OCI-LY1 (cell line): ENCODE results near the gene CDIPT.

Source experiments
- H2AFZ ChIP-seq: fragments of 200-600 bp; sonication (generic), shearing (Covaris generic); 2 replicates; pipeline ENCODE4 v1.6.0; 2014; ENCODE audit warnings: antibody characterized with exemption, mild to moderate bottlenecking, low read length
- H3F3A ChIP-seq: fragments of 200-600 bp; sonication (generic), shearing (Covaris generic); 2 replicates; pipeline ENCODE4 v1.6.0; 2014; ENCODE audit warnings: mild to moderate bottlenecking, antibody characterized with exemption, low read length, moderate library complexity; ENCODE audit not compliant: insufficient read depth
- H3K27ac ChIP-seq: fragments of 200-600 bp; sonication (generic); 2 replicates; pipeline ENCODE4 v1.5.1; 2014; ENCODE audit warnings: low read length, mixed run types, mild to moderate bottlenecking, low read depth; ENCODE audit not compliant: poor library complexity, severe bottlenecking
- H3K27me3 ChIP-seq: fragments of 200-600 bp; sonication (generic); 2 replicates; pipeline ENCODE4 v1.6.0; 2014; ENCODE audit warnings: antibody characterized with exemption, mild to moderate bottlenecking, low read length, moderate library complexity; ENCODE audit not compliant: insufficient read depth
- H3K36me3 ChIP-seq: fragments of 200-600 bp; sonication (generic); 2 replicates; pipeline ENCODE4 v1.6.1; 2014; ENCODE audit warnings: mild to moderate bottlenecking, antibody characterized with exemption, low read length, moderate library complexity, mixed read lengths; ENCODE audit not compliant: insufficient read depth
- H3K4me1 ChIP-seq: fragments of 200-600 bp; sonication (generic); 2 replicates; pipeline ENCODE4 v1.5.1; 2014; ENCODE audit warnings: mild to moderate bottlenecking, low read length, moderate library complexity; ENCODE audit not compliant: insufficient read depth, severe bottlenecking
- H3K4me2 ChIP-seq: fragments of 200-600 bp; sonication (generic), shearing (Covaris generic); 2 replicates; pipeline ENCODE4 v1.6.1; 2014; ENCODE audit warnings: low read length
- H3K4me3 ChIP-seq: fragments of 200-600 bp; sonication (generic); 2 replicates; pipeline ENCODE4 v1.5.1; 2014; ENCODE audit warnings: low read length, low read depth, mild to moderate bottlenecking, mixed read lengths; ENCODE audit not compliant: poor library complexity, severe bottlenecking
- H3K79me2 ChIP-seq: fragments of 200-600 bp; shearing (Covaris generic); 2 replicates; pipeline ENCODE4 v1.6.1; 2016; ENCODE audit warnings: mixed run types, low read length, mixed read lengths; ENCODE audit not compliant: insufficient read depth
- H3K9ac ChIP-seq: fragments of 200-600 bp; sonication (generic), shearing (Covaris generic); 2 replicates; pipeline ENCODE4 v1.6.1; 2014; ENCODE audit warnings: mild to moderate bottlenecking, low read length, mixed read lengths
- H3K9me2 ChIP-seq: fragments of 200-600 bp; sonication (generic), shearing (Covaris generic); 2 replicates; pipeline ENCODE4 v1.6.1; 2014; ENCODE audit warnings: low read depth, mild to moderate bottlenecking, low read length, mixed read lengths
- H3K9me3 ChIP-seq: fragments of 200-600 bp; shearing (Covaris generic); 2 replicates; pipeline ENCODE4 v1.6.1; 2014; ENCODE audit warnings: low read length, mixed read lengths
- H4K20me1 ChIP-seq: fragments of 200-600 bp; sonication (generic), shearing (Covaris generic); 2 replicates; pipeline ENCODE4 v1.6.0; 2016; ENCODE audit warnings: mild to moderate bottlenecking, low read length; ENCODE audit not compliant: insufficient read depth
- CTCF ChIP-seq: fragments of 200-600 bp; sonication (generic), shearing (Covaris generic); IDR thresholded peaks from 2 replicates; pipeline ENCODE4 v1.5.1; 2017; ENCODE audit warnings: mild to moderate bottlenecking, antibody characterized with exemption, low read length, moderate library complexity, mixed read lengths
- EZH2 ChIP-seq: fragments of 200-600 bp; sonication (generic), shearing (Covaris generic); IDR thresholded peaks from 2 replicates; pipeline ENCODE4 v1.8.0; 2017; ENCODE audit warnings: borderline replicate concordance, mixed run types, mild to moderate bottlenecking, antibody characterized with exemption, low read length, moderate library complexity, mixed read lengths

Gene CDIPT

GRCh38 chr16:29825145-29826044 is 37.6 kb downstream of the CDIPT start:
- Histone ChIP-seq H3K4me3 (no peak overlapping the region), H3F3A (no peaks in the 10 kb centered on the region), H3K9me2 (no peaks in the 10 kb centered on the region), H3K36me3 (peaks cover 4% of the 10 kb centered on the region; the same call in 1 of the 2 replicates), H3K9me3 (no peaks in the 10 kb centered on the region), H2AFZ (no peak overlapping the region), H3K27ac (no peak overlapping the region), H3K79me2 (no peaks in the 10 kb centered on the region), H3K4me1 (peaks cover 19% of the 10 kb centered on the region), H3K27me3 (no peaks in the 10 kb centered on the region), H3K9ac (no peak overlapping the region; the same call in 1 of the 2 replicates), H3K4me2 (no peak overlapping the region), H4K20me1 (no peaks in the 10 kb centered on the region)
- no peak for TF ChIP-seq EZH2
- no peak for TF ChIP-seq CTCF

DNA sequence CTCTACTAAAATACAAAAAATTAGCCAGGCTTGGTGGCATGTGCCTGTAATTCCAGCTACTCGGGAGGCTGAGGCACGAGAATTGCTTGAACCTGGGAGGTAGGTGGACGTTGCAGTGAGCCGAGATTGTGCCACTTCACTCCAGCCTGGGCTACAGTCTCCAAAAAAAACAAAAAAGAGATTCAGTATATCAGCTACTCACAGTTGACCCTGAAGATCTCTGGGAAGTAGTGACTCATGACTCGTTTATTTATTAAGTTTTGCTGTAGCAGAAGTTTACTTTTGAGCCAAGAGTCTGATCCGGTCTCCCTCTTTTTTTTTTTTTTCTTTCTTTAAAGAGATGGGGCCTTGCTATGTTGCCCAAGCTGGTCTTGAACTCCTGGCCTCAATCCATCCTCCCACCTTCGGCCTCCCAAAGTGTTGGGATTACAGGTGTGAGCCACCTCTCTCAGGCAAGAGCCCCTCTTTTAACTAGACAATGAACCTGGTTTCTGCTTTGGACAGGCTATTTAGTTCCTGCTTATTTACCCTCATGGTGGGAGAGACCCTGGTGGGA is 38.4 kb downstream of the CDIPT start:
- Histone ChIP-seq H3K4me3 (no peak overlapping the region), H2AFZ (no peak overlapping the region), H3K9ac (no peak overlapping the region), H3K27ac (no peak overlapping the region), H4K20me1 (no peaks in the 10 kb centered on the region), H3F3A (no peaks in the 10 kb centered on the region), H3K27me3 (no peaks in the 10 kb centered on the region), H3K79me2 (no peaks in the 10 kb centered on the region), H3K4me2 (no peak overlapping the region), H3K4me1 (peaks cover 26% of the 10 kb centered on the region), H3K36me3 (peaks cover 9% of the 10 kb centered on the region; the same call in 1 of the 2 replicates), H3K9me3 (no peaks in the 10 kb centered on the region), H3K9me2 (no peaks in the 10 kb centered on the region)
- no peak for TF ChIP-seq CTCF
- no peak for TF ChIP-seq EZH2

DNA sequence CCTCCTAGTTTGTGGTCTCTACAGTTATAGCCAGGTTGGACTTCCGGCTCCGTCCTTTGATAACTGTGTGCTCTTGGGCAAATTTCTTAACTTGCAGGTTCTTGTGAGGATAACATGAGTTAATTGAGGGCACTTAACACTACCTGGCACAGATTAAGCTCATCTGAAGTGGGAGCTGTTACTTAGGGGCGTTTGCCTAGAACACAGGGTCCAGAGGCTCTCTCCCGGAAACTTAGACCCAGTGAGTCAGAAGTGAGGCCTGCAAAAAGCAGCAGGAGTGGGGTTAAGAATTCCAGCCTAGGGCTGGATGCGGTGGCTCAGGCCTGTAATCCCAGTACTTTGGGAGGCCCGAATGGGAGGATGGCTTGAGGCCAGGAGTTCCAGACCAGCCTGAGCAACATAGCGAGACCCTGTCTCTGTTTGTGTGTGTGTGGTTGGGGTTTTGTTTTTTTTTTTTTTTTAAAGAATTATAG is 41.3 kb downstream of the CDIPT start:
- Histone ChIP-seq H2AFZ (no peak overlapping the region), H3K9me3 (no peaks in the 10 kb centered on the region), H3K9ac (no peak overlapping the region; the same call in 1 of the 2 replicates), H3K4me2 (peak overlapping the region; percentile 71; the same call in 1 of the 2 replicates), H4K20me1 (no peaks in the 10 kb centered on the region), H3K4me1 (peaks cover 47% of the 10 kb centered on the region), H3K79me2 (no peaks in the 10 kb centered on the region), H3K36me3 (peaks cover 26% of the 10 kb centered on the region), H3K27me3 (no peaks in the 10 kb centered on the region), H3K27ac (no peak overlapping the region), H3K9me2 (no peaks in the 10 kb centered on the region), H3K4me3 (no peak overlapping the region), H3F3A (no peaks in the 10 kb centered on the region)
- TF ChIP-seq CTCF: no peak
- no peak for TF ChIP-seq EZH2
